Cardiac fibroblast (primary cell): Measurements from ENCODE around the gene PRDX2.

Source experiments
- DNase-seq, 2 donors: peaks; one replicate each; pipeline versions ENCODE4 v3.0.0 to v3.0.0-alpha.2; 2010; ENCODE audit warnings: low read depth in 2 of 2
- H3K4me3 ChIP-seq, 2 donors: replicated peaks in 1 of 2; 1 replicate in 1 of 2; 2 replicates in 1 of 2; pipeline ENCODE4 v1.5.1; 2011; ENCODE audit warnings: low read depth in 2 of 2, low read length in 2 of 2, mild to moderate bottlenecking in 2 of 2, moderate library complexity in 1 of 2
- TF ChIP-seq, protein P1 (sequence below): IDR thresholded peaks from one replicate; pipeline ENCODE4 v1.5.1; 2011; ENCODE audit warnings: low read depth, mild to moderate bottlenecking, low read length, inconsistent platforms

The PRDX2 gene

DNA sequence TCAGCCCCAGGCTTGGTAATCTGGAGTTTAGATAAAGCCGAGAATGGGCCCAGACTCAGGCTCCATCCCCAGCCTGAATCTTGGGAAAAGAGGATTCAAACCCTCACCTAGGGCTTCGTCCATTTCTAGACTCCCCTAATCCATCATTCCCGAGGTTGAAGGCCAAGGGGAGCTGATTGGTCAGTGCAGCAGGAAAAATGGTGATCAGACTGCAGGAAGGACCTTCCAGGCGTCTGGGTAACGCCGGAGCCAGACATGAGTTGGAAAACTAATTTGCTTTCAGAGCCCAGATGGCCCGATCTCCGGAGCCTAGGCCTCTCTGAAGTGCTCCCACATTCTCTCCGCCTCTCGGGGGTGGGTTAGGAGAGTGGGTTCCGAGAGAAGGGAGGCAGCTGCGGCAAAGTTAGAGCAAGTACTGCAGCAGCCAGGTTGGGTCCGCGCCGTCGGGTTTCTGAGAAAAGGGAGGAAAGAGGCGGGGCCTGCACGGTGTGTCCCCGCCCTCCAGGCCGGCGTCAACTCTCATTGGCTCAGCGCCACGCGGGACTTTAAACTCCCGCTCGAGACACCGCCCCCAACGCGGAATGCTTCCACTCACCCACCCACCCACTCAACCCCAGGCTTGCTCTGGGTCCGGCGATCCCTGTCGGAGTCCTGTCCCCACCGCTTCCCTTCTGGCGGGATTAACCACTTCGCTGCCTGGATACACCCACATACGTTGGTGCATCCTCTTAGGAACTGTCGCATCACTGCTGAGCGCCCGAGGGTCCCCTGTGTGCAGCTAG lies 33.6 kb upstream of the PRDX2 start:
- peak; percentile 15 to 24 for DNase-seq
- no peak overlapping the region for H3K4me3 ChIP-seq
- TF ChIP-seq, protein P1, sequence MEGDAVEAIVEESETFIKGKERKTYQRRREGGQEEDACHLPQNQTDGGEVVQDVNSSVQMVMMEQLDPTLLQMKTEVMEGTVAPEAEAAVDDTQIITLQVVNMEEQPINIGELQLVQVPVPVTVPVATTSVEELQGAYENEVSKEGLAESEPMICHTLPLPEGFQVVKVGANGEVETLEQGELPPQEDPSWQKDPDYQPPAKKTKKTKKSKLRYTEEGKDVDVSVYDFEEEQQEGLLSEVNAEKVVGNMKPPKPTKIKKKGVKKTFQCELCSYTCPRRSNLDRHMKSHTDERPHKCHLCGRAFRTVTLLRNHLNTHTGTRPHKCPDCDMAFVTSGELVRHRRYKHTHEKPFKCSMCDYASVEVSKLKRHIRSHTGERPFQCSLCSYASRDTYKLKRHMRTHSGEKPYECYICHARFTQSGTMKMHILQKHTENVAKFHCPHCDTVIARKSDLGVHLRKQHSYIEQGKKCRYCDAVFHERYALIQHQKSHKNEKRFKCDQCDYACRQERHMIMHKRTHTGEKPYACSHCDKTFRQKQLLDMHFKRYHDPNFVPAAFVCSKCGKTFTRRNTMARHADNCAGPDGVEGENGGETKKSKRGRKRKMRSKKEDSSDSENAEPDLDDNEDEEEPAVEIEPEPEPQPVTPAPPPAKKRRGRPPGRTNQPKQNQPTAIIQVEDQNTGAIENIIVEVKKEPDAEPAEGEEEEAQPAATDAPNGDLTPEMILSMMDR, result no peak

GRCh38 chr19:12834566-12834943 lies 33.0 kb upstream of the PRDX2 start, which contains the start of gene RTBDN:
Gene RTBDN (minus strand): TSS chr19:12834579. CDS start chr19:12829979, 4,600 bp downstream.
- DNase-seq, result no peak
- H3K4me3 ChIP-seq, result peak within 1 kb of the TSS; percentile 35 to 38
- TF ChIP-seq, protein P1, result no peak

DNA sequence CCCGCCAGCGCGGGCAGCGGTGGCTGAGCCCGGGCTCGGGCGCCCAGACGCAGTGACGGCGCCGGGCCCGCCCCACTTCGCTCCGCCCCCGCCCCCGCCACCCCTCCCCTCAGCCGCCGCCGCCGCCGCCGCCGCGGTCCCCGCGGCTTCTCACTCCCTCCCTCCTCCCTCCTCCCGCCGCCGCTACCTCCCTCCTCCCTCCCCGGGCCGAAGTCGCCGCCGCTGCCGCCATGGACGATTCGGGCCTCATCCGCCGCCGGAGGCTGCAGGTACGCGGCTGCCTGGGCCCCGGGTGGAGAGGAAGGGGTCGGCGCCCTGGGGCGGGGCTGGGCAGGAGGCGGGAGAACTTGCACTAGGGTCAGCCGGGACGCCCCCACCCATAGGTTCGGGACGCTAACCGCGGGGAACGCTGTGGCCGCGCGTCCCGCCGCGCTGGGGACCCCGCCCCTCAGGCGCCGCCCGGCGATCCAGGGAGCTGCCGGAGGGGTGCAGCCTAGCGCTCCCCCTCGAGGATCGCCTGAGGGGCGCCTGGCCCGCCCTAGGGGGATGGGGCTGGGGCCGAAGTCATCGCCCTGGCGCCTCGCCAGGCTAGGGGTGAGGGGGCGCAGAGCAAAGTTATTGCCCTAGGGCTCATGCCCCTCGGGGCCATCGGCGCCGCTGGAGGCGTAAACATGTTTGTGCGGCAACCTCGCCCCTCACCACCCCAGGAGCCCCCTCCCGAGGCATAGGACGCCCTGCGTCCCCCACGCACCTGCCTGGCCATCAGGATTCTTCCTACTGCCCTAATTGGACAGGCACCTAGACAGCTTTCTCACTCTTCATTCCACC lies 32.4 kb upstream of the PRDX2 start:
- peak overlapping the region; percentile 35 to 38 for H3K4me3 ChIP-seq
- TF ChIP-seq, protein P1, result no peak
- DNase-seq, result peak in 1 of 2 donors; percentile 8

GRCh38 chr19:12833418-12833737 lies 31.8 kb upstream of the PRDX2 start:
- H3K4me3 ChIP-seq, result no peak overlapping the region
- DNase-seq, result no peak
- TF ChIP-seq, protein P1, result no peak

GRCh38 chr19:12828494-12828893 lies 26.9 kb upstream of the PRDX2 start:
- TF ChIP-seq, protein P1, result no peak
- DNase-seq, result peak in 1 of 2 donors; percentile 57
- H3K4me3 ChIP-seq, result no peak overlapping the region

DNA sequence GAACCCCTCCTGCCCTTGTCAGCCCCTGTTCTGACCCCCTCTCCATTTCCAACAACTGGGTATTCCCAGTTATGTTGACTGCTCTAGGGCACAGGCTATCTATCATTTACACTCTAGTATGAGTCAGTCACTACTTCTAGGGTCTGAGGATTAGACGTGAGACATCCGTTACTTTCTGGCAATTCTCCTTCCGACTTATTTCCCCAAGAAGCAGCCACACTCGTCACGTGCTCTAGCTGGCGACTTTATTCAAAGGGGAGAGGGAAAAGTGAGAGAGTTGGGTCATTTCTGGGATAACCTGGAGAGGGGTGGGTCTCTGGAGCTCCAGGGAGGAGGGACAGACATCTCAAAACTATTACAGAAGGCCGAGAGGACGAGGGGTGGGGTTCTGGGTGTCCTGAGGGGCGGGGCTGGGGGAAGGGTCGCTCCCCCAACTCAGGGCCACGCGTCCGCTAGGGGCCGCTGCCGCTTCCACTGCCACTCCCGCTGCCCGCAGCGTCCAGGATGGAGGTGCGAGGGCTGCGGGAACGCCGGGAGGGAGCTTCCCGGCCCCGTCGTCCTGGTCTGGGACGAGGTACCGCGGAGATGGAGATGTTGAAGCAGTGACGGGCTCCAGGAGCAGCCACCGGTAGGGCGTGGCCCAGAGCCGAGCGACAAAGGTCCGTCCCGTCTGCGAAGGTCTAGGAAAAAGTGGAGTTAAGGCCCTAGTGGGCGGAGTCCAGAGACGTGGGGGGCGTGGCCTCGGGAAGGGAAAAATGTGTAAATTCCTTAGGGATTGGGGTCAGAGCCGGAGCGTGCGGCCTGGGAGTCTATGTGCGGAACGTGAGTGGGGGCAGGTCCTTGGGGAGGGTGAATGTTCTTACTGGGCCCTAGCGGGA lies 23.9 kb upstream of the PRDX2 start:
- TF ChIP-seq, protein P1, result peak; percentile 39
- H3K4me3 ChIP-seq, result no peak overlapping the region
- peak; percentile 52 to 54 for DNase-seq
